Measurements from ENCODE around the gene TGFB3.

DNA sequence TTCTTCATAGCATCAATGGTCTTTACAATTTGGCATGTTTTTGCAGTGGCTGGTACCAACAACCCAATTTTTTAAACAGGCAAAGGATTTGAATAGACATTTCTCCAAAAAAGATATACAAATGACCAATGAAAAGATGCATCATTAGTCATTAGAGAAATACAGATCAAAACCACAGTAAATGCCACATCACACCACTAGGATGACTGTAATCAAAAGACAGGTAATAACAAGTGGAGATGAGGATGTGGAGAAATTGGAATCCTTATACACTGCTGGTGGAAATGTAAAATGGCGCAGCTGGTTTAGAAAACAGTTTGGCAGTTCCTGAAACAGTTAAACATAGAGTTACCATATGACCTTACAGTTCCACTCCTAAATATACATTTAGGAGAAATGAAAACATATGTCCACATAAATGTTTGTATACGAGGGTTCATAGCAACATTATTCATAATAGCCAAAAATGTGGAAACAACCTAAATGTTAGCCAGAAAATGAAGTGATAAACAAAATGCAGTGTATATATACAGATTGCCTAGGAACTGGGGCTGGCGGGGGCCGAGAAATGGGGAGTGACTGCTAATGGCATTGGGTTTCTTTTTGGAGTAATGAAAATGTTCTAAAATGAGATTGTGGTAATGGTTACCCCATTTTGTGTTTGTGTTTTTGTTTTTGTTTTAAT is 55.2 kb downstream of the TGFB3 start:
- TF ChIP-seq CTCF (IDR thresholded peaks at IDR 0.05) (no peak), POLR2A (IDR thresholded peaks at IDR 0.05) (no peak)

All from uterus (tissue), 2 donors.